NCI-H2227 (cell line): Measurements from ENCODE around the gene NRAS.

Source experiments
- DNase-seq: peaks from one replicate; lab custom pipeline; 2025; ENCODE audit not compliant: unreplicated experiment; lab: John Stamatoyannopoulos, UW

NRAS gene

GRCh38 chr1:114728553-114728952 is 12.0 kb upstream of the NRAS start:
- no peak for DNase-seq

GRCh38 chr1:114725230-114725629 is 8.7 kb upstream of the NRAS start:
- no peak for DNase-seq

- DNase-seq = no peak
These were observed 7.3 kb upstream of the NRAS start for GRCh38 chr1:114723915-114724314.

DNA sequence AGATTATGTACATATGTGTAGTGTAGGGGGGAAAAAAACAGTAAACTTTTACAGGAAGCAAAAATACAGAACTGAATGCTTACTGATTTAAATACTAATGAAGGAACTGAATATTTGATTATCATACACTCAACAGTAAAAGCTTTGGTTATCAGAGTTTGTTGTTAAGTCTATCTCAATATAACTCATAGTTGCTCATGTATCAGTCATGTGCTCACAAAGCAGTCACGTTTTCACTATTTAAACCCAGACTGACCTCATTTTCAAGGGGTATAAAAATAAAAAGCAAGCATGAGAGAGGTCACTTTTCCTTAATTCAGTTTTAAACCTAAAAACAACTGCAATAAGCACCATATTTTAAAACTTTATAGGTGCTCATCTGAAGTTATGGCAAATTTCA is 6.9 kb upstream of the NRAS start:
- DNase-seq = no peak

DNA sequence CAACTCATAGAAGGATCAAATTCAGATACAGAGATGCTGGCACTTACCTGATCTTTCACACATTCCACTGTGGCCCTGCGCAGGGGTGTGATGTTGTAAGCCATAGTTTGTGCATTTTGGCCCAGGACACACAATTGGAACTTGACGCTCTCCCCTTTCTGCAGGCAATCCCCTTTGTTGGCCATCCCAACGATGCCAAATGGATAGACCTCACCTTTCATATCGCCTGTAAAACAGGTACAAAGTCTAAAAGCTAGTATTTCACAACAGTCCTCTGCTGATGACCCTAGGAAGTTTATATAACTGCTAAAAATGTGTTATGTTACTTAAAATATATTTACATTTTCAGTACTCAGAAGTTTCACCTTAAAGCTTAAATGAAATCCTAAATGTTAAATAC is 3.9 kb upstream of the NRAS start:
- no peak for DNase-seq

- no peak for DNase-seq
These were observed 2.8 kb upstream of the NRAS start for GRCh38 chr1:114719424-114719787.

DNA sequence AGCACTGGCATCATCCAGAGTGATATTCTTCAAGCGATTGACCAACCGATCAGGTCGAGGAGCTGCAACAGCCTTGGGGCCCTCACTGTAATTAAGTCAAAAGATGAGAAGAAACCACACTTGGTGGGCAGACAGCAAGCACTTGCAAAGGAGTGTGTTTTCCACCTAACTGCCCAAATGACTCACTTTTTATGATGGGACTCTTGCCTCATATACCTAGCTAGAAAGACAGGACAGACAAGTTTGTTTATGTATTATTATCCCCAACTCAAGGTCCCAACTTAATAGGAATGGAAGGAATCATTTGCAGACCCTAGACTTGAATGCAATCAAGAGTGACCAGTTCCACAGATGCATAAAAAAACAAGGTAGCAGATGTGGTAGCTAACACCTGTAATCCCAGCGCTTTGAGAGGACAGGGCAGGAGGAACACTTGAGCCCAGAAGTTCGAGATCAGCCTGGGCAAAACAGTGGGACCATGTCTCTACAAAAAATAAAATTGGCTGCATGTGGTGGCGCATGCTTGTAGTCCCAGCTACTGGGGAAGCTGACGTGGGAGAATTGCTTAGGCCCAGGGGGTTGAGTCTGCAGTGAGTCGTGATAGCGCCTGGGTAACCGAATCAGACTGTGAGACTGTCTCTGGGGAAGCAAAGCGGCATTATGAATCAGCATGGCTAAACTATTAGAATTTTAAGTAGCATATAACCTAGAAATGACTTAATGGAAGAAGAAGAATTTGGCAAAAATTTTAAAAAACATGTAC is 2.3 kb upstream of the NRAS start:
- no peak for DNase-seq

DNA sequence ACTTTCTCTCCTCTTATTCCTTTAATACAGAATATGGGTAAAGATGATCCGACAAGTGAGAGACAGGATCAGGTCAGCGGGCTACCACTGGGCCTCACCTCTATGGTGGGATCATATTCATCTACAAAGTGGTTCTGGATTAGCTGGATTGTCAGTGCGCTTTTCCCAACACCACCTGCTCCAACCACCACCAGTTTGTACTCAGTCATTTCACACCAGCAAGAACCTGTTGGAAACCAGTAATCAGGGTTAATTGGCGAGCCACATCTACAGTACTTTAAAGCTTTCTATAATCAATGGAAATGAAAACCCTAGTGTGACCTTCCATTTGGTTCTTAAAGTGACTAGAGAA is 643 bp downstream of the NRAS start:
- peak; percentile 53 for DNase-seq

GRCh38 chr1:114712977-114713376 is 3.6 kb downstream of the NRAS start:
- no peak for DNase-seq

GRCh38 chr1:114710360-114710759 is 6.2 kb downstream of the NRAS start:
- DNase-seq = no peak

GRCh38 chr1:114707604-114708003 is 9.0 kb downstream of the NRAS start:
- no peak for DNase-seq

DNA sequence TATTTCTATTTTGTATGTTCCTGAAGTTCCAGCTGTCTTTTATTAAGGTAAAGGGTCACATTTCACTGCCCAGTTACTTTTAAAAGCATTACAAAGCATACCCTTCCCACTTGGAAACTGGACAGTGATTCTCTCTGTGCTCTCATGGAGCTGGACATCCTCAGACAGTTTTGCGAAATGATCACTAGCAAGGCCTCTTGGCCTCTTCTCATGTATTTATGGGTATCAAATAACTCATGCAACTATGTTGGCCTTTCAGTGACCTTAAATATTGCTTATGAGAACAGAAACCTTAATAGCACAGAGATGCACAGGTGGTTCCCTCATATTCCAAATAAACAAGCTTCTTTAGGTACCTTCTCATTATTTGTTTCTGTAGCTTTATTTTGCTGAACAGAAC is 13.3 kb downstream of the NRAS start:
- DNase-seq = no peak

- no peak for DNase-seq
These were observed 13.8 kb downstream of the NRAS start for GRCh38 chr1:114702737-114703136.

DNA sequence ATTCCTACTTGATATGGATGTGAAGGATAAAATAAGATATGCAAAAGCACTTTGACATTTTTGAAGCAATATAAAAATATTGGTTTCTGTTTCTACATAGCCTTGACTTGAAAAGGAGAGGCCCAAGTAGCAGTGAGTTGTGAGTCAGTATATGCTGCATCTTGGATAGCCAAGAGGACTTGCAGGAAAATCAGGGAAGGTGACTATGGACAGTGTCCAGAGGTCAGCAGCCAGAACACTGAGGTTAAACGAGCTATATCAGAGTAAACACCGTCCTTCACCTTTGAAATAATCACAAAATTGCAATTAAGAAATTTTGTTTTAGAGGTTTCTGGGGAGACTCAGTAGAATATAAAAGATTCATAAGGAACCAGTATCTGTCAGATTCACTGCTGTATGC is 14.6 kb downstream of the NRAS start:
- no peak for DNase-seq

DNA sequence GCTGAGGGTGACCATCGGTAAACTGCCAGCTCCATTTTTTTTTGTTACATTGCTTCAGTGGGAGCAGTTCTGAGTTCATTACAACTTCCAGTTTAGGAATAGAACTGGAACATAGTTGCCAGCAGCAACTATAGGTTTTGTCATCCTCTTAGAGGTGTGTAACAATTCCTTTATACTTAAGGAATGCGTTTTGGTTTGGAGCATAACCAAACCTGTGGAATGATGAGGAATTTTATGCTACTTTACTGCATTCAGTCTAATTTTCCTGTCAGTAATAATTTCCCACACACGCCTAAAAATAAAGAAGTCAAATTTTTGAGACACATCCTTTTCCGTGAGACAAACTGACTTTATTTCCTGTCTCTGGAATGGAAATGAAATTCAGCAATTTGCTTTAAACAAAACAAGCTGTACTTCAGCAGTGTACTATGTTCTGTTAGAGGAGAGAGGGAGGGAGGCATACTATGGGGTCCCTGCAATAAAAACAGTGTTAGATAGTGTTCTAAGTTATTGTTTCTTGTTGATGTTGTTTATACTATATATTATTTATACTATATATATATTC is 16.5 kb downstream of the NRAS start:
- DNase-seq = no peak

DNA sequence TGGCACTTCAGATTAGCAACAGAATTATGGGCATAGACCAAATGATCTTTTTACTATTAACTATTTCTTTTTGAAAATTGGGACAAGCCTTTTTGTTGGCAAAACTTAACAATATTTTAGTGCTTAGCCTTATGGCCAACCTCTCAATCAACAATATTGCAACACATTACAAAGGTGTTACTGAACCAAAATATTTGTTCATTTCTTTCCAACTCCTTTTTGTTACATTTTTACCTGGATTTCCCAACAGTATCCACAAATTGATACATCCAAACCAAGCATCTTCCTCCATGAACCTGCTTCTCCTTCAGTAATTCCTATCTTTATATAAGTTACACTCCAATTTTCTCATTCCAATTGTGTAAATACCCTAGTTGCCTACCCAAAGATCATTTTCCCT is 19.8 kb downstream of the NRAS start:
- DNase-seq = no peak

DNA sequence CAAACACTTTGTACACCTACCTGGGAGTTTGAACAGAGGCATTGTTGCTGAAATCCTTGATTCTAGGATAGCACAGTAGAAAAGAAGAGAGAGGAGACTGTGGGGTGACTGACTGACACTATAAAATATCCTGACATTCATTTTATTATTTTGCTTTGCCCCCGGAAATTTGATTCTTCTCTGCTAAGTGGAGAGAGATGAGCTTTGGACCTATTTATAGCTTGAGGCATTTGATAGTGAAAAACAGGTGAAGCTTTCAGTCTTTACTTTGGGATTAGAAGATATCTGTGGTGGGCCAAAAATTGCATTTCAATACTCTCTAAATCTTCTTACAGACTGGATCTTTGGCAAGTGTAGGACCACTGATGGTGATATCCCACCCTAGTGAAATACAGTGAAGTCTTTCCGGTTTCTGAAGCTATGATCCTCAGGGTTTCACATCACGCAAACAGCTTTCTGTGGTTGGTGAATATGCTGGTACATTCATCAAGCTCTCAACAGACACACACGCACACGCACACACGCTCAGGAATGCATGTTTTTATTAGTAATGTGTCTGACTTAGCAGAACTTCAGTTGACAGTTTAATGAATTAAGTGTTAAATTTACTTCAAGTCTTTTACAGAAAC is 21.0 kb downstream of the NRAS start, which contains the start of gene AMPD1:
AMPD1 (minus strand) TSS at position 117 of the 629 bp plus-strand sequence; CDS start at position 42, 75 bp downstream.
- no peak for DNase-seq

DNA sequence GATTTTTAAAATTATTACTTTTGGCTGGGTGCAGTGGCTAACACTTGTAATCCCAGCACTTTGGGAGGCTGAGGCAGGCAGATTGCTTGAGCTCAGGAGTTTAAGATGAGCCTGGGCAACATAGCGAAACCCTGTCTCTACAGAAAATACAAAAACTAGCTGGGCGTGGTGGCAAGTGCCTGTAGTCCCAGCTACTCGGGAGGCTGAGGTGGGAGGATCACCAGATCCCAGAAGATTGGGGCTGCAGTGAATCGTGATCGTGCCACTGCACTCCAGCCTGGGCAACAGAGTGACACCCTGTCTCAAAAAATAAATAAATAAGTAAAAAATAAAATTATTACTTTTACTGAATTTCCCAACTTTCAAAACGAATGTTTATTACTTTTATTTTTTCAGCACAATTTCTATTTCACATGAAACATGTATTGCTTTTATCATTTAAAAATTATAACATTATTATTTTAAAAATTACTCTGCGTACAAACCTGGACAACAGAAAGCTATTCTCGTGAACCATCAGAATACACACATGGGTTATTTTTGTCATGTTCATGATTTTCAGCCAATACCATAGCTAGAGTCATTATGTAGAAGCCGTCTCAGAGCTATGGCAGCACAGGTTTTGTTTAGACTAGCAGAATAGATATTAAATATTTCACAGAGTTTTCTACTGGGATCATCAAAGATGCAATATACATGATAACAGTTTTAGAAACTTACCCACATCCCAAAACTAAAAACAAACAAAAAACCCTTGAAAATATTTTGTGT is 21.8 kb downstream of the NRAS start:
- DNase-seq = no peak

DNA sequence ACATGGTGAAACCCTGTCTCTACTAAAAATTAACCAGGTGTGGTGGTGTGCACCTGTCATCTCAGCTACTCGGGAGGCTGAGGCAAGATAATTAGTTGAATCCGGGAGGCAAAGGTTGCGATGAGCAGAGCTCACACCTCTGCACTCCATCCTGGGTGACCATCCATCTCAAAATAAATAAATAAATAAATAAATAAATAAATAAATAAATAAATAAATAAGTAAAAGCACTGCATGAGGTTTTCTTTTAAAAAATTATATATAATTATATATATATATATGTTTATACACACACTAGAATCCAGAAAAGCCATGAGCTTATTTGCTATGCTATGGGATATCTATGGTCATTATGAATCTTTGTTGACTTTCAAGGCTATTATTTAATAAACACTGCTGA is 23.6 kb downstream of the NRAS start:
- DNase-seq = no peak

GRCh38 chr1:114691061-114691460 is 25.5 kb downstream of the NRAS start:
- DNase-seq = no peak

GRCh38 chr1:114690148-114690547 is 26.4 kb downstream of the NRAS start:
- DNase-seq = no peak

GRCh38 chr1:114688526-114688925 is 28.0 kb downstream of the NRAS start:
- DNase-seq = no peak
